Measurements from ENCODE around the gene FANCC.

The FANCC gene

DNA sequence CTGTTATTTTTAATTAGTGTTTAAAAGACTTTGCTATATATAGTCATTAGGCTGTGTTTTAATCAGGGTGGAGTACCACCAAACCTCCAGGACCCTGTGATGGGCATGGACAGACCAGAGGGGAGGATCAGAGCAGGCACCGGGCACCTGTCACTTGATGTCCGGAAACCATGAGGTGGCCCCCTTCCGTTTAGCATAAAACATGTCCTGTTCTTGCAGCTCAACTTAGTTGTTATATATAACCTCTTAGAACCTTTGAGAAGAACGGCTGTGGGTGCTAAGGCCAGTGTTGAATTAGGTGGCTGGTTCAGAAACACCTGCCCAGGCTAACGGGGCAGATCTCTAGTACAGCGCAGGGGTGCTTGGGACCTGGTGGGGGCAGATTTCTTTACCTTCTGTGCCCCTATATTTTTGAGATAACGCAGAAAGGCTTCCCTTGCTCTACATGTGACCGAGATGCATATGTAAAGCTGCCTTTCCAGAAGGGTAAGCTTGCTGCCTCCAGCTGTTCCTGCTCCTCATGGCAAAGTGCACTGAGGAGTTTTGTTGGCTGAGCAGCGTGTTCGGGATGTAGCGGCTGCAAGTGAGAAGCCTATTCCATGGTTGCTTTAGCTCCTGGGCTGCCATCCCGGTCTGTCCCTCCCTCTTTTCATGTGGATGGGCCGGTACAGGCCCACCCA lies 255.5 kb downstream of the FANCC start:
- no peak for DNase-seq

DNA sequence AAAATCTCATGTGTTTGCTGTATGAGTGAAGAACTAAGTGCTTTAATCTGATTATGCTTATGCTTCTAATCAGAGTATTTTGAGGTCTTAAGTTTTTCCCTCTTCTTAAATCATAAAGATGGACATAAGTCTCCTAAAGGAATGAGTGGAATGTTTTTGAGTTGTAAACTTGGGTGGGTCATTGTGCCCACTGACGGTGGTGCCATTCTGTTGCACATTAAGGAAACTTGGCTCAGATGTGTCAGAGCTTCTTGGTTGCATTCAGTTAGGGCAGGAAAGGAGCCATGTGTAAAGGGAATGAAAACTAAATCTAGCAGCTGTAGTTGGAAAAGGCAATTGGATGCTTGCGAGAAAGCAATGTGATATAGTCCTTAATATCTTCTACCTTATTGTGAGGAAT lies 256.6 kb downstream of the FANCC start:
- DNase-seq, result no peak

DNA sequence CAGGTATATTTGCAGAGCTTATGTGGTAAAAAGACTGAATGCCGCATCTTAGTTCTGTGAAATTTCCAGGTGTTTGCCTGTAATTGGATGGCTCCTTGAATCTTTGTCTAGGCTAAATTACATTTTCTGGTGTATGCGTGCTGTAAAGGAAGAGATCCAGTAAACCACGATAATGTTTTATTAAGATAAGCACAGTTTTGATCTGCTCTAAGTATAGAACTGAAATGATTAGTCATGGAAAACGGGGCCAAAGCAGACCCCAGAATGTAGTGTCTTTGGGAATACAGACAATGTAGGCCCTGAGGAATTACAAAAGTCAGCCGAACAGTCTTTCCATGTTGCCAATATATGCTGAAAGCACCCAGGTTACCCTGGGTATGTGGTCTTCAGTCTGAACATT lies 257.3 kb downstream of the FANCC start:
- DNase-seq, result peak; percentile 27

DNA sequence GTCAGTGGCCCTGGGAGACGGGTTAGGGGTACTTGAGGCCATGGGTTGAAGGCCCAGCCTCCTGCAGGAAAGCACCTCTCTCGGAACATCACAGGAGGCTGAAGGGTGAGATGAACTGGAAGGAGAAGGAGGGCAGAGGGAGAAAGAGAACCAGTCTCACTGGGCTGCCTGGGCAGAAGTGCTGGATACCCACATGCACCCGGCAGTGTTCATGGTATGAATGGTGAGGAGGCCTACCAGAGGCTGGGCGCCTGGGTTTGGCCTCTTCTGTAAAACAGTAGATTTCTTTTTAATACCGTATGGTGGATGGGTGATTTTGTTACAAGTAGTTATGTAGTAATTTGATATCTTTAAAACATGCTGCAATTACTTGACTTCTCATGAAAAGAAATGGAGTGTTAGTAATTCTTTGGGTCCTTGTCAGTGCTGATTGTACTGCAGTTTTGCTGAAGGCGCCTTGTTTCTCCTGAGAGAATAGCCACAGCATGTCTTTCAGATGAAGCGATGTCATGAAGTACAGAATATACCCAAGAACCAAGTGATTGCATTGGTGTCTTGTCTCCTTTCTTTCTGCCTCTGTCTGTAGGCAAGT lies 258.6 kb downstream of the FANCC start:
- peak; percentile 42 for DNase-seq

DNA sequence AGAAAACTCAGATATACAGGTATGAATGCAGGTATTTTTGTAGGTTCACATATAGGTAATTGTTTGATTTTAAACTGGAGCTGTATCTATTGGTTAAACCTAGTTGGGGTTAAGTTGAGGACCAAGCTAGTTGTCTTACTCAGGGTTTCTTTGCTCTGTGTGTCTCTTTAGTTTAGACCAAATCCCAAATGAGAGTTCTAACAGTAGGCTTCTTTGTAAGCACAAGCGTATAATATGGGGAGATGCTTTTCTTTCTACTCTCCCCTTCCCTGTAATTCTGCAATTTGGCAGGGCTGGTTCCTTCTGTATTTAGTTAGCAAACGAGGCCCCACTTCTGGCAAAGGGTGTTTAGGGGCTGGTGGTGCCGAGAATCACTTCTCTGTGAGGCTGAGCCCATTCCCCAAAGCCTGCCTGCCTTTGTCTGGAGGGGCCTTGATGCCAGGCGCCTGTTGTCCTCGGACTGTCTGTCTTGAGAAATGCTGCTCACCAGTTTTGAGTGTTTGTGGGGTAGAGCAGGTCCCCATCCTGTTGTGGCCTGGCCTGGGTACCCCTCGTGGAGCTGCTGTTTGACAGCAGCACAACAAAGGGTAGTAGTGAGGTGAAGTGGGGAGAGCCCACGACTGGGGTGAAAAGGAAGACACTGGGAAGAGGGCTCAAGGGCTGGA lies 259.3 kb downstream of the FANCC start:
- DNase-seq, result no peak

DNA sequence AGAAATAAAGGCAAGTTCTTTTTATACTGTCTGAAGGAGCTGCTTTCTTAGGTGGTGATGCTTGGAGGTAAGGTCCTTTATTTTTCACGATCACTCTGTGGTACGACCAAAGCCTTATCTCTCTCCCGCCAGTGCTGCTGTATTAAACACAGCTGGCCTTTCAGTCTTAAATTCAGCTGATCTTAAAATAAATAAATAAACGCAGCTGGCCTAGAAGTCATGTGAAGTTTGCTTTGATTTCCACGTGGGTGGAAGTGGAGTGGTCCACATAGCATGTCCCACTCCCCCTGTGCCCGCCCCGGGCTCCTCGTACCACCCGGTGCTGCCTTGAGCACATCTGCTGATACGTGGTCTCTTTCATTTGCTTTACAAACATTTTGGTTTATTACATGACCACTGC lies 260.4 kb downstream of the FANCC start:
- DNase-seq, result peak; percentile 16

DNA sequence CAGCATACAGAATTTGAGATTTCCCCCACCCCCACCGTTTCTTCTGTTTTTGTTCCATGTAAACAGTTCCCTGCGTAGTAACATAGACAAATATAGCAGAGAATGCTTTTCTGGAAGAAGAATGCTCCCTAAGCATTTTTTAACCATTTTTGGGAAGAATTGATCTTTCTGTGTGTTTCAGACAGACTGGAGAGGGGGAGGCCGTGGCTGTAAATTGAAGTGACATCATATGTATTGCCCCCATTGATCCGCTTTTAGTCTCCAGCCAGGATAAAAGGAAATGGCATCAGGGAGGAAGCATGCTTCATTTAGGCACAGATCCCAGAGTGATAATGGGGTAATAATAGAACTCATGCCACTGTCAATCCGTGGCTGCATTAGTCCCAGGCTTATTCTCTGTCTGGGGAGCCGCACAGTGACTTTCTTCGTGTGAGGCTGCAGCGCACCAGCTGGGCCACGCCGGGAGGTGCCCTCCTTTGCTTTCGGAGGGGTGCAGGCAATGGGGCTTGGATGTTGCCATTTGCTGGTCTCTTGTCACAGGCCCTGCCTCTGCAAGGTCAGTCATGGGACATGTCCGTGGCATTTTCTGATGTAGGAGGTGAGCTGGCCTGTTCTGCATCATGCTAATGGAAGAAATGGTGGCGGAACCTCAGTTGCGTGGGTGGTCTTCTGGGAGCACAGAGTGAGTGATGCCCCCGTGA lies 261.5 kb downstream of the FANCC start:
- peak; percentile 93 for DNase-seq

DNA sequence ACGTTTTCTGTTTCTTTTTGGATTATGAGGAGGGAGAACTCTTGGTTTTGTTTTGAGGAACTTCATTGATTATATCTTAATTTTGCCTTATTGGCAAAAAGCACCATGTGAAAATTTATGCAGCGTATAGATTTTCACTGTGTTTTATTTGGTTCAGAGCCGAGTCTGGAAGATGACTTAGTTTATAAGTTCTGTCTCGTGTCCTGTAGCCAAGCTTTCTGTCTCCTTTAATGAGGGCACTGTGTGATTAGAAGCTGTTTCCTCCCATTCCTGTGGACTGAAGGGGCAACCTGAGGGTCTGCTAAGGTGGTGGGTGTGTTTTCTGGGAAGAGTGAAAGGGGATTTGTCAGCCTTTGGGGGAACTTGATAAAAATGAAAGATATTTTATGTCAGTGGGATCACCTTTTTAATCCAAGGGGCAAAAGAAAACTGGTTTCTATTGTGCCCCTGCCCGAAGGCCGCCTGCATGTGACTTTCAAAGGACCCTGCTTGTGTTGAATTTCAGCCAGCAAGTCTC lies 262.1 kb downstream of the FANCC start:
- peak; percentile 23 for DNase-seq

DNA sequence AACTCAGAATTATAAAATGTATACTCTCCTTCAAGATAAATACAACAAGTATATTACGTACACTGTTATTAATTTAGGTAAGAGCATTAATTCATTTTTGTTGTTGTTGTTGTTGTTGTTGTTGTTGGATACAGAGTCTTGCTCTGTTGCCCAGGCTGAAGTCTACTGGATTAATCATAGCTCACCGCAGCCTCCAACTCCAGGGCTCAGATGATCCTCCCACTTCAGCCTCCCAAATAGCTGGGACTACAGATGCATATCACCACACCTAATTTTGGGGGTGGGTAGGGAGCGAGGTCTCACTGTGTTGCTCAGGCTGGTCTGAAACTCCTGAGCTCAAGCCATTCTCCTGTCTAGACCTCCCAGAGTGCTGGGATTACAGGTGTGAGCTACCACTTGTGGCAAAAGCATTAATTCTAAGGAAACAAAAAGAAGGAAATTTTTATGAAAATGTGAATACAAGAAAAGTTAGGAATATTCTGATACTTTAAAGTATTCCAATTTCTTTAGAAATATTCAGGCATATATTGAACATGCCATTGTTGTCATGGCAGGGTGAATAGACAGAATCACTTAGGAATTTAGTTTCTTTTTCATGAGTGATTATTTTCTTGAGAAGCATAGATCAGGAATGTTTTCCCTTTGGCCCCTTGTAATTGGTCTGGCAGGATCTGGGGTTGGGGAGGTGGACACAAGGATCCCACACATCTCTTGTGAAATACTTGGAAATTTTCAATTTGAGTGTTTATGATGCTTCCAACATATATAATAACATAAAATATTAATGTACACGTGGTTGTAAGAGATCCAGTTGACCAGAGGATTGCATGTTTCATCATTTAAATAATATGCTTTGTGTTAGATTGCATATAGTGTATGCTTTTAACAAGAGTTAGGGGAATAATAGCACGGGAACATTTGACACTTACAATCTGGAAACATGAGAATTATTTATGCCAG lies 263.6 kb downstream of the FANCC start:
- DNase-seq, result peak; percentile 66

DNA sequence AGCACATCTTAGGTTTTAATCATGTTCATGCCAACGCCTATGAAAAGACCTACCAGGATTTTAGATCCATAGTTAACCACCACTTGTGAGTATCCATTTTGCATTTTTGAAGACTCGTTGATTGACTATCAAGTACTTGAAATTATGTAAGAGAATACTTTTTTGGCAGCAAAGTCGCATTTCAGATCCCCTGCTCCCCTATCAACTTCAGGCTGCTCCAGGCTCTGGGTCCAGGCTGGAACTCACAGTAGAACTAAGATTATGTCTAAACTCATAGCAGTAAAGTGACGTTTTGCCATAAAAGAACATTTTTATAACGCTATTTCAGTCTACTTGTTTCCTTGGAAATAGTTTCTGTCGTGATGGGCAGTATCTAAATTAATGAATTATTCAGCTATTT lies 267.7 kb downstream of the FANCC start:
- DNase-seq, result no peak
